K562 (cell line): ENCODE measurements around the gene SPSB1. TPM values are rescaled to one million over a fixed set of nuclear protein-coding genes. Genes with fewer than 3 reads are reported as not detected.

Experiments used
- ATAC-seq: fragments of 200-7000 bp; cut with Tn5 transposase; 3 replicates; pipeline ENCODE4 v1.9.1; 2020; ENCODE audit warnings: moderate library complexity
- BruUV-seq: library from RNA; stranded (reverse); fragments of 400-500 nt; replicated peaks from 2 replicates; lab custom pipeline; 2021; lab: Mats Ljungman, UMichigan
- CTCF ChIA-PET: fragments of 300-600 bp; formaldehyde crosslinking; extraction: SDS; loops from one replicate; lab custom pipeline; 2021; ENCODE audit warnings: low intra/inter-chr PET ratio; lab: Yijun Ruan, JAX
- POLR2A ChIA-PET: fragments of 300-600, 350-650 bp; sonication (Branson Sonifier 250); formaldehyde crosslinking; extraction: SDS; loops from one replicate; lab custom pipeline; 2021; ENCODE audit warnings: antibody characterized with exemption, inconsistent platforms; lab: Yijun Ruan, JAX
- DNase-seq, 4 experiments: peaks; one replicate each; pipeline versions ENCODE4 v3.0.0 to v3.0.0-alpha.2; 2011 to 2018; ENCODE audit warnings: low spot score in 3 of 4, mixed read lengths in 3 of 4; ENCODE audit errors: extremely low read depth in 1 of 4
- FAIRE-seq: peaks from 2 replicates; lab custom pipeline; 2011; peaks lifted over from hg19 to GRCh38; lab: Jason Lieb, UNC
- H2AFZ ChIP-seq: 2 replicates; pipeline ENCODE4 v1.6.0; 2011; ENCODE audit warnings: low read depth, low read length, control low read depth, inconsistent platforms
- H3K27ac ChIP-seq: fragments of 200-600 bp; 3 replicates; pipeline ENCODE4 v1.8.0; 2011; ENCODE audit warnings: low read depth, mild to moderate bottlenecking, control low read depth, inconsistent platforms, low read length, moderate library complexity, mixed read lengths; ENCODE audit errors: extremely low read depth
- H3K27me3 ChIP-seq, 2 experiments: fragments of 300-600 bp in 1 of 2; 2 replicates in 1 of 2; 3 replicates in 1 of 2; pipeline versions ENCODE4 v1.6.0 to v1.8.0; 2011; ENCODE audit warnings: inconsistent platforms in 2 of 2, low read length in 2 of 2, mild to moderate bottlenecking in 1 of 2, mixed read lengths in 1 of 2, moderate library complexity in 1 of 2; ENCODE audit not compliant: control insufficient read depth in 2 of 2, insufficient read depth in 2 of 2
- H3K36me3 ChIP-seq: fragments of 300-600 bp; 3 replicates; pipeline ENCODE4 v1.8.0; 2011; ENCODE audit warnings: mild to moderate bottlenecking, low read length, inconsistent platforms; ENCODE audit not compliant: control insufficient read depth, insufficient read depth
- H3K4me1 ChIP-seq, 2 experiments: fragments of 200-600 bp in 1 of 2; replicated peaks in 1 of 2; 2 replicates in 1 of 2; 3 replicates in 1 of 2; pipeline versions ENCODE4 v1.5.1 to v1.8.0; 2011; ENCODE audit warnings: inconsistent platforms in 2 of 2, low read length in 2 of 2, mild to moderate bottlenecking in 1 of 2, mixed read lengths in 1 of 2, moderate library complexity in 1 of 2; ENCODE audit not compliant: control insufficient read depth in 2 of 2, insufficient read depth in 2 of 2
- H3K4me2 ChIP-seq: 2 replicates; pipeline ENCODE4 v1.6.1; 2011; ENCODE audit warnings: low read length, control low read depth, inconsistent platforms, mixed read lengths; ENCODE audit not compliant: insufficient read depth
- H3K4me3 ChIP-seq: fragments of 200-600 bp; sonication (generic), shearing (Covaris generic); 2 replicates; pipeline ENCODE4 v1.5.1; 2016; ENCODE audit warnings: control low read depth, inconsistent platforms
- H3K79me2 ChIP-seq: fragments of 200-600 bp; 3 replicates; pipeline ENCODE4 v1.8.0; 2011; ENCODE audit warnings: low read length, inconsistent platforms; ENCODE audit not compliant: control insufficient read depth, insufficient read depth
- H3K9ac ChIP-seq, 2 experiments: 2 replicates each; pipeline versions ENCODE4 v1.6.0 to v1.6.1; 2011; ENCODE audit warnings: low read depth in 2 of 2, low read length in 2 of 2, control low read depth in 1 of 2, inconsistent platforms in 1 of 2, mild to moderate bottlenecking in 1 of 2, mixed read lengths in 1 of 2; ENCODE audit not compliant: insufficient read depth in 1 of 2
- H3K9me1 ChIP-seq: one replicate; pipeline ENCODE4 v1.6.0; 2011; ENCODE audit warnings: inconsistent platforms, mild to moderate bottlenecking, low read length, moderate library complexity; ENCODE audit not compliant: control insufficient read depth, insufficient read depth
- H3K9me3 ChIP-seq: replicated peaks from 2 replicates; pipeline ENCODE4 v1.5.1; 2011; ENCODE audit warnings: low read depth, low read length, inconsistent platforms; ENCODE audit not compliant: control insufficient read depth, insufficient read depth
- H4K20me1 ChIP-seq: replicated peaks from 2 replicates; pipeline ENCODE4 v1.6.1; 2011; ENCODE audit warnings: low read length, inconsistent platforms, mixed read lengths; ENCODE audit not compliant: control insufficient read depth, insufficient read depth
- CEBPB ChIP-seq: fragments of 450-650 bp; IDR thresholded peaks from 2 replicates; pipeline ENCODE4 v1.6.1; 2016; ENCODE audit warnings: missing genetic modification characterization, missing compliant biosample characterization
- CEBPG ChIP-seq, 3 experiments: fragments of 200-800 bp in 1 of 3; sonication (Bioruptor generic) in 1 of 3; sonication (generic) in 1 of 3; formaldehyde crosslinking in 1 of 3; IDR thresholded peaks in 2 of 3; conservative IDR thresholded peaks in 1 of 3; 2 replicates each; pipeline versions ENCODE4 v1.6.1 to v1.8.0; 2016 to 2022; ENCODE audit warnings: missing compliant biosample characterization in 2 of 3, missing genetic modification characterization in 2 of 3, mild to moderate bottlenecking in 1 of 3, missing genetic modification reagents in 1 of 3
- JUND ChIP-seq, 2 experiments: IDR thresholded peaks; 2 replicates in 1 of 2; 3 replicates in 1 of 2; pipeline ENCODE4 v1.6.1; 2011; ENCODE audit warnings: borderline replicate concordance in 2 of 2, low read depth in 2 of 2, low read length in 2 of 2, improper control_type of control experiment in 1 of 2, missing biosample characterization in 1 of 2, missing genetic modification characterization in 1 of 2, missing genetic modification reagents in 1 of 2
- MCM7 ChIP-seq, 2 experiments: fragments of 450-650 bp; IDR thresholded peaks; 2 replicates each; pipeline ENCODE4 v1.6.1; 2016 to 2018
- WGBS: fragments of 100-300 bp; shearing (Covaris generic); methylation state at CpG from one replicate; pipeline ENCODE4 v1.1.6; 2016; ENCODE audit warnings: low coverage, mixed read lengths; ENCODE audit not compliant: insufficient coverage; ENCODE audit errors: missing lambda C conversion rate; 5-methylcytosine and 5-hydroxymethylcytosine counted together
- in situ Hi-C: fragments of 300-500 bp; cut with MboI; formaldehyde crosslinking; loops from 4 replicates; pipeline ENCODE4 v1.15.0; 2018; ENCODE audit warnings: inconsistent platforms, mixed read lengths
- intact Hi-C: fragments of 100-400 bp; cut with micrococcal nuclease; formaldehyde crosslinking; loops from 2 replicates; pipeline ENCODE4 v1.14.2; 2022
- polyA plus RNA-seq, 8 experiments: library from polyadenylated mRNA; depleted of rRNA in 4 of 8; stranded (reverse) in 5 of 8; unstranded in 3 of 8; fragments of >200 nt; fragmentation: Nextera tagmentation in 2 of 8; fragmentation: Illumina TruSeq in 1 of 8; extraction: Ambion mirVana in 2 of 8; extraction: Trizol in 1 of 8; gene quantifications; 2 replicates each; pipeline versions ENCODE4 v1.2.1 to v1.2.3, GENCODE V29; 2011 to 2014; ENCODE audit warnings: inconsistent platforms in 1 of 8, missing spikeins in 1 of 8
- total RNA-seq, 7 experiments: library from RNA; depleted of rRNA in 6 of 7; stranded (reverse); fragments of >200 nt in 6 of 7; fragmentation: Illumina TruSeq in 2 of 7; extraction: Trizol in 2 of 7; gene quantifications; 2 replicates each; pipeline versions ENCODE4 v1.2.1 to v1.2.3, GENCODE V29; 2011 to 2021; ENCODE audit warnings: low replicate concordance in 1 of 7

Gene SPSB1
- total and polyA plus RNA-seq, 9 of the 15 experiments (the other 6 are each of a cell fraction or from before 2014, with no cell fraction given): 0.06 to 0.35 (median 0.14) TPM; not detected in 6

DNA sequence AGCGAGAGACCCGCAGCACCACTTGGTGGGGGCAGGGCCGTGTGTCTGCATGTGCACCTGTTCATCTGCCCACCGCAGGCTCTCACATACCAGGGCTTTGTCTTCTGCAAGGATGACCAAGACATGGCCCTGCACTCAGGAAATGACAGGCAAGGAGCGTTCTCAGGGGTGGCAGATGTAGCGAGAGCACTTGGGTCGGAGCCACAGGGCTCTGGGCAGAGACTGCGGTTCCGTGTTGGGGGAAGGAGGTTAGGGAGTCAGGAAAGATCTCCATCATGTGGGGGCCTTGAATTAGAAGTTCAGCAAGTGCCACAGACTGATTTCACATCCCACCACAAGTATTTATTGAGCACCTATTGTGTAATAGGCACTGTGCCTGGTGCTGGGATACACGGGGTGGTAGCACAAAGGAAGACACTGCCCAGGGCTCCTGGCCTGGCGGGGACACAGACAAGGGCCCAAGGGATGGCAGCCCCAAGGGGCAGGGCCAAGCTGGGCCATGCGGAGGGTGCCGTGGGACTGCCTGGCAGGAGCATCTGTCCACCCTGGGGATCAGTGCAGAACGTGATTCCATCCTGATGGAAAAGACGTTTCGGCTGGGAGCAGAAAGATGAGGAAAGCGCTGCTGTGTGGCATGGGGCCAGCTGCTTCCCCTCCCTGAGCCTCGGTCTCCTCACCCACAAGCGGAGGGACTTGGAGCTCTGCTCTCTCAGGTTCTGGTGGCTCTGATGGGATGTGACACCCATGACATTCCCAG is 11.4 kb upstream of the SPSB1 start:
- 11% methylated on average over 19 of the region's 19 CpGs for WGBS
- H3K9me1 ChIP-seq: no peaks in the 10 kb centered on the region
- peaks cover 0 to 9% of the 10 kb centered on the region in 2 experiments; a peak in 3 of 5 replicates for H3K4me1 ChIP-seq
- H2AFZ ChIP-seq: no peak overlapping the region
- ATAC-seq (no peak; the same call in 2 of the 3 replicates), FAIRE-seq (no peak), DNase-seq (no peak)
- H4K20me1 ChIP-seq: 0 out of 2 replicates have a peak, but pooled peaks cover 4% of the 10 kb centered on the region
- POLR2A ChIA-PET: interaction anchor here (0.6 to 2.4 kb wide), 6 partner anchors 11 to 630 kb away, joined by 3 to 7 read pairs (median 4); no protein-coding TSS in a partner anchor
- H3K27ac ChIP-seq: no peak overlapping the region
- H3K4me2 ChIP-seq: no peak overlapping the region
- H3K36me3 ChIP-seq: no peaks in the 10 kb centered on the region
- peaks cover 3% of the 10 kb centered on the region; the same call in 1 of the 2 replicates for H3K9me3 ChIP-seq
- in situ Hi-C loops: loop anchor here (10.0 kb wide), 1 partner anchor 174 kb away; no protein-coding TSS in a partner anchor
- no TSS peak for BruUV-seq
- TF ChIP-seq JUND (IDR thresholded peaks at IDR 0.05; ENCODE audit: borderline replicate concordance, low read depth, low read length) (no peak), JUND (tag; IDR thresholded peaks at IDR 0.05; ENCODE audit: borderline replicate concordance, low read depth, low read length) (no peak), CEBPB (tag) (peak; percentile 68), CEBPG (CRISPR knock-in tag; IDR thresholded peaks at IDR 0.05) (no peak), CEBPG (tag; conservative IDR thresholded peaks at IDR 0.05 in 1 of 2, IDR thresholded peaks at IDR 0.05 in 1 of 2) (peak in 1 of 2 experiments; percentile 64; a peak in 2 of 4 replicates), MCM7 (IDR thresholded peaks at IDR 0.05) (no peak)
- H3K9ac ChIP-seq: no peak overlapping the region
- H3K4me3 ChIP-seq: no peak overlapping the region
- peaks cover 9 to 47% of the 10 kb centered on the region in 2 experiments; a peak in 4 of 5 replicates for H3K27me3 ChIP-seq
- intact Hi-C loops: loop anchor here (10.0 kb wide), 1 partner anchor 304 kb away; the partner anchor contains the start of gene TMEM201
- CTCF ChIA-PET: no interaction called here
- H3K79me2 ChIP-seq: no peaks in the 10 kb centered on the region
